H1 (cell line): Measurements from ENCODE around the gene ECT2L. TPM values are rescaled to one million over a fixed set of nuclear protein-coding genes. Genes with fewer than 3 reads are reported as not detected.

Experiments used
- HDAC6 ChIP-seq: IDR thresholded peaks from one replicate; pipeline ENCODE4 v1.7.1; 2012; ENCODE audit warnings: low read depth, mild to moderate bottlenecking, inconsistent platforms, low read length, moderate library complexity
- TAF7 ChIP-seq: optimal IDR thresholded peaks from 2 replicates; pipeline ENCODE3; 2011; ENCODE audit warnings: low read depth, mild to moderate bottlenecking, inconsistent platforms, low read length, moderate library complexity, borderline replicate concordance
- polyA plus RNA-seq, 7 experiments: library from polyadenylated mRNA; depleted of rRNA in 3 of 7; stranded (reverse) in 5 of 7; unstranded in 2 of 7; fragments of >200 nt in 5 of 7; fragments of 200-250 nt in 2 of 7; gene quantifications; 1 replicate in 5 of 7; 2 replicates in 1 of 7; 4 replicates in 1 of 7; pipeline versions ENCODE4 v1.2.1 to v1.2.3, GENCODE V29; 2011 to 2013; ENCODE audit warnings: missing spikeins in 2 of 7, mixed read lengths in 2 of 7
- total RNA-seq: library from RNA; stranded (reverse); fragmentation: NEBNext Ultra II Directional; extraction: Animal tissue kit (Norgen Biotek cat#: 25700); gene quantifications from 2 replicates; pipeline ENCODE4 v1.2.1, GENCODE V29; 2021
- TF ChIP-seq, protein P1 (sequence below): fragments of 300-600 bp; sonication (generic); IDR thresholded peaks from 2 replicates; pipeline ENCODE4 v1.7.1; 2012; ENCODE audit warnings: low read length, moderate library complexity, mild to moderate bottlenecking, inconsistent platforms; ENCODE audit not compliant: insufficient replicate concordance

Gene ECT2L
- total and polyA plus RNA-seq, 2 of the 8 experiments (the other 6 are each of a cell fraction or from before 2014, with no cell fraction given), result not detected

DNA sequence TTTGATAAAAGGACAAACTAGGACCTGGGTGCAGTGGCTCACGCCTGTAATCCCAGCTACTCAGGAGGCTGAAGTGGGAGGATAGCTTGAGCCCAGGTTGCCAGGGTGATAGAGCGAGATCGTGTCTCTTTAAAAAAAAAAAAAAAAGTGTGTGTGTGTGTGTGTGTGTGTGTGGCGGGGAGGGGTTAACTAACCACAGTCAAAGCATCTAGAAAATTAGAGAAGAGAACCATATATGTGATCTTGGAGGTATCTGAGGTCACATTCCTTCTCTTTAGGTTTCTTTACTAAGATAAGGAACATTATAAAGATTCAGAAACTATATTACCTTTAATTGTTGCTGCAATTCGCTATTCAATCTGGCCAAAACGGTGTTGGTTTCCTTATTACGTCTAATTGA, 111.3 kb downstream of the ECT2L start (continued):
- TF ChIP-seq TAF7 (no peak), HDAC6 (no peak)
- TF ChIP-seq, protein P1, sequence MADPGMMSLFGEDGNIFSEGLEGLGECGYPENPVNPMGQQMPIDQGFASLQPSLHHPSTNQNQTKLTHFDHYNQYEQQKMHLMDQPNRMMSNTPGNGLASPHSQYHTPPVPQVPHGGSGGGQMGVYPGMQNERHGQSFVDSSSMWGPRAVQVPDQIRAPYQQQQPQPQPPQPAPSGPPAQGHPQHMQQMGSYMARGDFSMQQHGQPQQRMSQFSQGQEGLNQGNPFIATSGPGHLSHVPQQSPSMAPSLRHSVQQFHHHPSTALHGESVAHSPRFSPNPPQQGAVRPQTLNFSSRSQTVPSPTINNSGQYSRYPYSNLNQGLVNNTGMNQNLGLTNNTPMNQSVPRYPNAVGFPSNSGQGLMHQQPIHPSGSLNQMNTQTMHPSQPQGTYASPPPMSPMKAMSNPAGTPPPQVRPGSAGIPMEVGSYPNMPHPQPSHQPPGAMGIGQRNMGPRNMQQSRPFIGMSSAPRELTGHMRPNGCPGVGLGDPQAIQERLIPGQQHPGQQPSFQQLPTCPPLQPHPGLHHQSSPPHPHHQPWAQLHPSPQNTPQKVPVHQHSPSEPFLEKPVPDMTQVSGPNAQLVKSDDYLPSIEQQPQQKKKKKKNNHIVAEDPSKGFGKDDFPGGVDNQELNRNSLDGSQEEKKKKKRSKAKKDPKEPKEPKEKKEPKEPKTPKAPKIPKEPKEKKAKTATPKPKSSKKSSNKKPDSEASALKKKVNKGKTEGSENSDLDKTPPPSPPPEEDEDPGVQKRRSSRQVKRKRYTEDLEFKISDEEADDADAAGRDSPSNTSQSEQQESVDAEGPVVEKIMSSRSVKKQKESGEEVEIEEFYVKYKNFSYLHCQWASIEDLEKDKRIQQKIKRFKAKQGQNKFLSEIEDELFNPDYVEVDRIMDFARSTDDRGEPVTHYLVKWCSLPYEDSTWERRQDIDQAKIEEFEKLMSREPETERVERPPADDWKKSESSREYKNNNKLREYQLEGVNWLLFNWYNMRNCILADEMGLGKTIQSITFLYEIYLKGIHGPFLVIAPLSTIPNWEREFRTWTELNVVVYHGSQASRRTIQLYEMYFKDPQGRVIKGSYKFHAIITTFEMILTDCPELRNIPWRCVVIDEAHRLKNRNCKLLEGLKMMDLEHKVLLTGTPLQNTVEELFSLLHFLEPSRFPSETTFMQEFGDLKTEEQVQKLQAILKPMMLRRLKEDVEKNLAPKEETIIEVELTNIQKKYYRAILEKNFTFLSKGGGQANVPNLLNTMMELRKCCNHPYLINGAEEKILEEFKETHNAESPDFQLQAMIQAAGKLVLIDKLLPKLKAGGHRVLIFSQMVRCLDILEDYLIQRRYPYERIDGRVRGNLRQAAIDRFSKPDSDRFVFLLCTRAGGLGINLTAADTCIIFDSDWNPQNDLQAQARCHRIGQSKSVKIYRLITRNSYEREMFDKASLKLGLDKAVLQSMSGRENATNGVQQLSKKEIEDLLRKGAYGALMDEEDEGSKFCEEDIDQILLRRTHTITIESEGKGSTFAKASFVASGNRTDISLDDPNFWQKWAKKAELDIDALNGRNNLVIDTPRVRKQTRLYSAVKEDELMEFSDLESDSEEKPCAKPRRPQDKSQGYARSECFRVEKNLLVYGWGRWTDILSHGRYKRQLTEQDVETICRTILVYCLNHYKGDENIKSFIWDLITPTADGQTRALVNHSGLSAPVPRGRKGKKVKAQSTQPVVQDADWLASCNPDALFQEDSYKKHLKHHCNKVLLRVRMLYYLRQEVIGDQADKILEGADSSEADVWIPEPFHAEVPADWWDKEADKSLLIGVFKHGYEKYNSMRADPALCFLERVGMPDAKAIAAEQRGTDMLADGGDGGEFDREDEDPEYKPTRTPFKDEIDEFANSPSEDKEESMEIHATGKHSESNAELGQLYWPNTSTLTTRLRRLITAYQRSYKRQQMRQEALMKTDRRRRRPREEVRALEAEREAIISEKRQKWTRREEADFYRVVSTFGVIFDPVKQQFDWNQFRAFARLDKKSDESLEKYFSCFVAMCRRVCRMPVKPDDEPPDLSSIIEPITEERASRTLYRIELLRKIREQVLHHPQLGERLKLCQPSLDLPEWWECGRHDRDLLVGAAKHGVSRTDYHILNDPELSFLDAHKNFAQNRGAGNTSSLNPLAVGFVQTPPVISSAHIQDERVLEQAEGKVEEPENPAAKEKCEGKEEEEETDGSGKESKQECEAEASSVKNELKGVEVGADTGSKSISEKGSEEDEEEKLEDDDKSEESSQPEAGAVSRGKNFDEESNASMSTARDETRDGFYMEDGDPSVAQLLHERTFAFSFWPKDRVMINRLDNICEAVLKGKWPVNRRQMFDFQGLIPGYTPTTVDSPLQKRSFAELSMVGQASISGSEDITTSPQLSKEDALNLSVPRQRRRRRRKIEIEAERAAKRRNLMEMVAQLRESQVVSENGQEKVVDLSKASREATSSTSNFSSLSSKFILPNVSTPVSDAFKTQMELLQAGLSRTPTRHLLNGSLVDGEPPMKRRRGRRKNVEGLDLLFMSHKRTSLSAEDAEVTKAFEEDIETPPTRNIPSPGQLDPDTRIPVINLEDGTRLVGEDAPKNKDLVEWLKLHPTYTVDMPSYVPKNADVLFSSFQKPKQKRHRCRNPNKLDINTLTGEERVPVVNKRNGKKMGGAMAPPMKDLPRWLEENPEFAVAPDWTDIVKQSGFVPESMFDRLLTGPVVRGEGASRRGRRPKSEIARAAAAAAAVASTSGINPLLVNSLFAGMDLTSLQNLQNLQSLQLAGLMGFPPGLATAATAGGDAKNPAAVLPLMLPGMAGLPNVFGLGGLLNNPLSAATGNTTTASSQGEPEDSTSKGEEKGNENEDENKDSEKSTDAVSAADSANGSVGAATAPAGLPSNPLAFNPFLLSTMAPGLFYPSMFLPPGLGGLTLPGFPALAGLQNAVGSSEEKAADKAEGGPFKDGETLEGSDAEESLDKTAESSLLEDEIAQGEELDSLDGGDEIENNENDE, result no peak
